ELR (cell line): Measurements from ENCODE around the gene PCDHA8.
"Not testable (repeated sequence)": the region's sequence is repeated elsewhere in the genome, so short reads cannot be mapped to it uniquely, and the experiment has no call there.

Experiments
- DNase-seq: peaks from one replicate; pipeline ENCODE4 v3.0.0-alpha.2; 2015; ENCODE audit warnings: low read depth

Gene PCDHA8

GRCh38 chr5:140840978-140841962 lies at the start of gene PCDHA8:
TSS of gene PCDHA8 (plus strand) at chr5:140841187. CDS start at chr5:140841322, 135 bp downstream.
- peak; percentile 19 for DNase-seq

- peak; percentile 8 for DNase-seq
These were observed 46.3 kb upstream of the PCDHA8 start, which contains the start of gene PCDHA2 for GRCh38 chr5:140794595-140795258. TSS of gene PCDHA2 (plus strand) at chr5:140794852.

- DNase-seq = peak; percentile 18
These were observed 45.7 kb upstream of the PCDHA8 start for GRCh38 chr5:140795259-140795641.

- DNase-seq = not testable (repeated sequence)
These were observed 44.8 kb upstream of the PCDHA8 start for GRCh38 chr5:140796072-140796717.

- DNase-seq = no peak
These were observed 44.3 kb upstream of the PCDHA8 start for GRCh38 chr5:140796718-140797095.

GRCh38 chr5:140800816-140801493 lies 40.0 kb upstream of the PCDHA8 start, which contains the start of gene PCDHA3:
TSS of gene PCDHA3 (plus strand) at chr5:140801057.
- DNase-seq = peak; percentile 6

GRCh38 chr5:140801494-140801841 lies 39.5 kb upstream of the PCDHA8 start:
- DNase-seq = no peak

GRCh38 chr5:140802381-140802780 lies 38.6 kb upstream of the PCDHA8 start:
- not testable (repeated sequence) for DNase-seq

- DNase-seq = no peak
These were observed 38.2 kb upstream of the PCDHA8 start for GRCh38 chr5:140802781-140803271.

- DNase-seq = peak; percentile 14
These were observed 33.9 kb upstream of the PCDHA8 start, which contains the start of gene PCDHA4 for GRCh38 chr5:140806834-140807775. TSS of gene PCDHA4 (plus strand) at chr5:140807068.

- not testable (repeated sequence) for DNase-seq
These were observed 32.6 kb upstream of the PCDHA8 start for GRCh38 chr5:140808241-140808888.

- DNase-seq = no peak
These were observed 32.1 kb upstream of the PCDHA8 start for GRCh38 chr5:140808889-140809291.

- peak; percentile 48 for DNase-seq
These were observed 19.4 kb upstream of the PCDHA8 start, which contains the start of gene PCDHA5 for GRCh38 chr5:140821375-140822280. TSS of gene PCDHA5 (plus strand) at chr5:140821613.

GRCh38 chr5:140822281-140822629 lies 18.7 kb upstream of the PCDHA8 start:
- DNase-seq = no peak

- not testable (repeated sequence) for DNase-seq
These were observed 18.0 kb upstream of the PCDHA8 start for GRCh38 chr5:140822969-140823368.

GRCh38 chr5:140823475-140823874 lies 17.5 kb upstream of the PCDHA8 start:
- DNase-seq = no peak

GRCh38 chr5:140827704-140828361 lies 13.2 kb upstream of the PCDHA8 start, which contains the start of gene PCDHA6:
TSS of gene PCDHA6 (plus strand) at chr5:140827960. CDS start at chr5:140828092, 132 bp downstream.
- DNase-seq = peak; percentile 2

- no peak for DNase-seq
These were observed 12.6 kb upstream of the PCDHA8 start for GRCh38 chr5:140828362-140828737.
